CD4-positive, alpha-beta T cell treated with Interferon gamma for 1 hour (primary cell): ENCODE measurements around the gene FMN1.
"Not testable (repeated sequence)": the region's sequence is repeated elsewhere in the genome, so short reads cannot be mapped to it uniquely, and the experiment has no call there.

Source experiments
- DNase-seq: peaks from one replicate; pipeline ENCODE4 v3.0.0-alpha.2; 2020

FMN1 gene

DNA sequence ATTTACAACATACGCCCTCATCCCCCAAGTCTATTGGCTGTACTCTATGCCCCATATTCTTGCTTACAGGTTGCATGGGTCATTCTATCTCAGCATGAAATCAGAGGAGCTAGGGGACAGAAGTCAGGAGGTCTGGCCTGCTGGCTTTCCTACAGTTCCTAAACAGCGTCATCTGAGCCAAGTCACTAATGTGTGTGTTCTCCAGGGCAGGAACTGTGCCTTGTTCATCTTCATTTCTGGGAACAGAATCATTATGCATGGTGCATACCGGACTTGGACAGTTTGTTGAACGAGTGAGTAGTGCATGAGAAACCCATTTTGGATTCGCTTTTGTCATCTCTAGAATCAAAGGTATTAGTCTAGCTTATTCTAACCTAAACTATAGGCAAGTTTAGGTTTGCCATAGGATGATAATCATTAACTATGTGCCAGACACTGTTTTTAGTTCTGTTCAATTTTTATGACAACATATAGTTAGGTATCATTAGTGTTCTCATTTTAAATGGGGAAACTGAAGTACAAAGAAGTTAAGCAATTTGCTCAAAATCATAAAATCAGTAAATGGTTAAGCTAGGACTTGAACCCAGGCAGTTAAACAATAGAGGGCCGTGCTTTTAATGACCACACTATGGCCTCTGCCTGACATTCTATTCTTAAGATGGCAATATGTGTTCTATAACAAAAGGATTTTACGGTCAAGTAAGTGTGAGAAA, 105.2 kb downstream of the FMN1 start:
- DNase-seq, result no peak

- DNase-seq, result no peak
Measured at GRCh38 chr15:33086500-33087121, 107.9 kb downstream of the FMN1 start.

- no peak for DNase-seq
Measured at GRCh38 chr15:33084661-33085060, 109.9 kb downstream of the FMN1 start.

- DNase-seq, result no peak
Measured at GRCh38 chr15:33083232-33084081, 111.1 kb downstream of the FMN1 start.

DNA sequence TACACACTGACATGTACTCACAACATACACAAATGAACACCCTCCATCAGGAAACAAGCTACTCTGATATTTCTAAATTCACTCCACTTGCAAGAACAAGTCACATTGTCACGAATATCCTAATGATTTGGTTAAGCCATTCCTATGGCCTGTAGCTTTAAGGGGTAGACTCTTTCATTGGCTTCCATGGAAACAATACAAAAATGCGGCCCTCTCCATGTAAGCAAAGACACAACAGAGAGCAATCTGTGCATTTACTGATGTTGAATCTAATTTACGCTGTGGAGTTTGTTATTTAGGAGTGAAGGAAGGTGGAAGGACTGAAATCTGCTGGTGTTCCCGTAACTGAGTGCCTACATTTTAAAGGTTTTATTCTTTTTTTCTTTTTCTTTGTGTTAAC, 114.5 kb downstream of the FMN1 start:
- DNase-seq, result no peak

- no peak for DNase-seq
Measured at GRCh38 chr15:33078607-33079006, 115.9 kb downstream of the FMN1 start.

DNA sequence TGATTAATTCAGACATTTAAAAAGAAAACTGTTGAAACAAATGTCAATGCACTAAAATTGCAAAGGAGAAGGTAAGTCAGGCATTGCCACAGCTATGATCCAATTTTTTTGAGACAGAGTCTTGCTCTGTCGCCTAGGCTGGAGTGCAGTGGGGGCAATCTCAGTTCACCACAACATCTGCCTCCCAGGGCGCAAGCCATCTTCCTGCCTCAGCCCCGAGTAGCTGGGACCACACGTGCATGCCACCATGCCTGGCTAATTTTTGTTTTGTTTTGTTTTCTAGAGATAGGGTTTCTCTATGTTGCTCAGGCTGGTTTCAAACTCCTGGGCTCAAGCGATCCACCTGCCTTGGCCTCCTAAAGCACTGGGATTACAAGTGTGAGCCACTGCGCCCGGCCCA, 117.6 kb downstream of the FMN1 start:
- DNase-seq, result no peak

DNA sequence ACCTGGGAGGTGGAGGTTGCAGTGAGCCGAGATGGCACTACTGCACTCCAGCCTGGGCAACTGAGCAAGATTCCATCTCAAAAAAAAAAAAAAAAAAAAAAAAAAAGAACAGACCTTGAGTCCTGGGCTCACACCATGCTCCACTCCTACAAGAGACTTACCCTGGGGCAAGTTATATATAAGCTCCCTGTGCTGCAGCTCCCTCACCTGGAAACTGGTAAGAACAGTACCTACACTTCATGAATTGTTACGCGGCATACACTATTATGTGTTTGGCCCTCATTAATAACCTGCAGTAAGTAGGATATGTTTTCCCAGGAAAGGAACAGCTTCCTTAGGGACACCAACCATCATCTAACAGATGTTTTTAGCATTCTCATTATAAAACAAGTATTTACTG, 119.6 kb downstream of the FMN1 start:
- no peak for DNase-seq

DNA sequence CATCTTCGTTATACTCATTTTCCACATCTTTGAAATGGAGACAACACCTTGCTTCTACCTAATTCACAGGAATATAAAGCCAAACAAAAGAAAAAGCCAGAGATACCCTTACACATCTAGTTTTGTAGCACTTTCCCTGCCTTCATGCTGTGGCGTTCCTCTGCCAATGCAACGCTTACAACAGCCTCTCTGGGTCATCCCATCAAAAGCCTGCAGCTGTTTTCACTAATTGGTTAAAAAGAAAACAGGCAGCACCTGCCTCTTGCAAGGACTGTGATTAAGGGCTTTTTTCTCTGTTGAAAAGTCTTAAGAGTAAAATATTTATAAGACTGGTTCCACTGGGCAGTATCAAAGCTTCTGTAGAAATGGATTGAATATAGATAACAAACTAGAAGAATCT, 120.3 kb downstream of the FMN1 start:
- DNase-seq, result no peak

DNA sequence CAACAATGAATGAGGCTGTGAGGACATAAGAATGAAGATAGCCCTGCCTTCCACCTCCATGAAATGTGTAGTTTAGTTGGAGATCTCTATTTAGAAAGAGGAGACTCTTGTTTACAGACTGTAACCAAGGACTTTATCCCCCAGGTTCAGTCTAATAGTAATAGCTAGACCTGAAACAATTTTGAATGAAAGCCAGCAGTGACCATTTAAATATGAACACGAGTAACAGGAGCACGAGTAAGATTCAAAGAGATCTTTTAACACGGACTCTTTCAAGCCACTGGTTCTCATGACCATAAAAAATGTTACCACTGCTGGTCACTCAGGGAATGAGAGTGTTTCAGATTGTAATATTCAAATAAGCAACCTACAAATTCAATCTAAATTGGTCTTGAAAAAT, 123.1 kb downstream of the FMN1 start:
- no peak for DNase-seq

- DNase-seq, result not testable (repeated sequence)
Measured at GRCh38 chr15:33069903-33070302, 124.6 kb downstream of the FMN1 start.

DNA sequence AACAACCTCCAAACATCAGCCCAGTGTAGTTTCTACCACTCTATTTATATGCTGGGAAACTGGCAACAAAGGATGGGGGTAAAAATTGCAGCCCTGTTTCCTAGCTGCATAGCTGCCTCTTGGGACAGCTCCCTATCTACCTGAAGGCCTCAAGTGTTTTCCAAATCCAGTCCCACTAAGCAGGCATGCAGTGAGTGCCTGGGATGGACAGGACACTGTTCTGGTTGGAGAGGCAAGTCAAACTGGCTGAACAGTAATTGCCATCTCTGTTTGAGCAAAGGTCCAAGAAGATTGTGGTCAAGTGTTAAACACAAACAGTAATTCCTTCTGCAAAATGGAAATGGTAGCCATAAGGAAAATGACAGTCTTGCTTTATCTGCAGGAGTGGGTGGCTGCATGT, 125.4 kb downstream of the FMN1 start:
- no peak for DNase-seq

GRCh38 chr15:33068511-33068990, 126.0 kb downstream of the FMN1 start:
- no peak for DNase-seq

DNA sequence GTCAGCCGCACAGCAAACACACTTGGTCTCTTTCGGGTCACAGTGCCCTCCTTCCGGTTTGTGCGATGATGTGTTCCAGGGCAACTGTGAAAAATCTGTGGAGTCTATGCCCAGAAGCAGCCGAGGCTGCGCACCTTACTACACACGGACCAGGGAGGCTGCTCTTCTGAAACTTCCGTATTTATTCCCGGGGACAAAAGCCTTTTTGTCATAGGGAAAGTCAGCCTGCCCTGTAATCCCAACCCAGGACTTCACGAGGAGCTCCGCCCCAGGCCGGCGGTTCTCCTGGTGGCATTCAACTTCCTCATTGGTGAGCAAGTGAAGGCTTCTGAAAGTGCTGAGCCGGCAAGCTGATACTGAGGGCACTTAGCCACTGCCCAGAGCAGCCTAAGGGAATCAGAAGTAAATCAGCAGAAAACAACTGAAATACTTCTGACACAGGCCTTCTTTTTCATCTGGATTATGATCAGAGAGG, 126.5 kb downstream of the FMN1 start:
- DNase-seq, result peak; percentile 37

GRCh38 chr15:33067456-33067855, 127.1 kb downstream of the FMN1 start:
- no peak for DNase-seq

GRCh38 chr15:33066584-33066983, 127.9 kb downstream of the FMN1 start:
- no peak for DNase-seq

- DNase-seq, result no peak
Measured at GRCh38 chr15:33064878-33065277, 129.6 kb downstream of the FMN1 start.

DNA sequence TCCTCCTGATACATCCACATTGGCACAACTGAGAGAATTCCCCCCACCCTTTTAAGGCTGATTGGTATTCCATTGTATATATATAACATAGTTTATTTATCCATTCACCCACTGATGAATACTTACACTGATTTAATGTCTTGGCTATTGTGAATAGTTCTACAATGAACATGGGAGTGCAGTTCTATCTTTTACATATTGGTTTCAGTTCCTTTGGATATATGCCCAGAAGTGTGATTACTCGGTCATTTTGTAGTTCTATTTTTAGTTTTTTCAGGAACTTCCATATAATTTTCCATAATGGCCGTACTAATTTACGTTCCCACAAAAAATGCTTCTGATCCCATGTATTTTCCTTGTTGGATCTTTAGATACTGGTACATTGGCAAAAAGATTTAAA, 135.3 kb downstream of the FMN1 start:
- no peak for DNase-seq

DNA sequence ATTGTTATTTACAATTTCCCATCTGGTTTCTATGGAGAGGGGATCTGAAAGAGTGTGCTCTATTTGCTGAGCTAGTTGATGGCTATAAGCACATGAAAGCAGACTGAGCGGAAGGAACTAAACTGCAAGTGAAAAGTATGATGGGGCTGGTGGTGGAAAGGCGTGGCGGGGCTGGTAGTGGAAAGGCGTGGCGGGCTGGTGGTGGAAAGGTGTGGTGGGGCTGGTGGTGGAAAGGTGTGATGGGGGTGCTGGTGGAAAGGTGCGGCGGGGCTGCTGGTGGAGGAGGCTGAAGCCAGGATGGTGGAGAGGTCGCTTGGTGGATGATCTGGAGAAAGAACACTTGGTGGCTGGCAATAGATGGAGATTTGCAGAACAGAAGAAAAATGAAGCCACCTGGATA, 136.7 kb downstream of the FMN1 start:
- DNase-seq, result no peak

DNA sequence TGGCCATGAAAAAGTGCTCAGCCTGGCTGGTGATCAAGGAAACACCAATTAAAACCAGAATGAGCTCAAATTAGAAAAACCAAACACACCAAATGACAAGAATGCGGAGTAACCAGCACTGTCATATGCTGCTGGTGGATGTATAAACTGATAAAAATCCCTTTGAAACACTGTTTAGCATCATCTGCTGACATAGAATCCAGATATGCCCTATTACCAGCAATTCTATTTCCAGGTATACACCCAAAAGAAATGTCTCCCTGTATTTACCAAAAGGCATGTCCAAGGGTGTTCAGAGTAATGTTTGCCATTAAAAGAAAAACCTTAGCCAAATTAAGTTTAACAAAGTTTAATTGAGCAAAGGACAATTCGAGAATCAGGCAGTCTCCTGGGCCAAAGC, 138.6 kb downstream of the FMN1 start:
- DNase-seq, result no peak

DNA sequence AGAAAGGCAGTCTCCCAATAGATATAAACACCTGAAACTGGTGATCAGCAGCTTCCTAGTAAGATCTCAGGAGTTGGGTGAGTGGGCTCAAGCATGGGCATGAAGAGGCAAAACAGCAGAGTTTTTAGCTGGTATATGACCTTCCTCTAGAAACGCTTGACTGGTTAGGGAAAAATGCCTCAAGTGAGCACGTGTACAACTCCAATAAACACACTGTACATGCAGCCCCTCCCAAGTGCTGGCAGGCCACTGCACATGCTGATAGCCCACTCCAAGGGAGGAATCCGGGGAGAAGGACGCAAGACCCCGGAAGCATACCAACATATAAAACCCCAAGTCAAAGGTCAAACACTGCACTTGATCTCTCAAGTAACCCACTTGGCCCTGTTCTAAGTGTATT, 143.0 kb downstream of the FMN1 start:
- DNase-seq, result no peak

DNA sequence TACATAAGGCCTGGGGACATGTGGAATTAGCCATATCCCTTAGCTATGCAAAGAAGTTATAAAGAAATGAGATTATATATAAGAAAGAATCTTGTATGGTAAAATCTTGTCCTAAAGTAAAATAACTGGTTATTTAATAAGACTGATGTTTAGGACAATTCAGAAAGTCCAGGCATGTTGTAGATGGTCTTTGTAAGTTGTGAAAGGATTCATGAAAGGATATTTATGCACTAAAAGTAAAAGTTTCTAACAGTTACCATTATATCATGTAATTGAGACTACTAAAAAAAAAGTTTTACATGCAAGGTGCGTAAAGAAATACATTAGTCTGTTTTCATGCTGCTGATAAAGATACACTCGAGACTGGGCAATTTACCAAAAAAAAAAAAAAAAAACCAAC, 146.3 kb downstream of the FMN1 start:
- no peak for DNase-seq

GRCh38 chr15:33047077-33047476, 147.4 kb downstream of the FMN1 start:
- DNase-seq, result no peak

GRCh38 chr15:33046329-33046728, 148.2 kb downstream of the FMN1 start:
- DNase-seq, result no peak
